Measurements from ENCODE around the gene DDX46.
"Not testable (repeated sequence)": the region's sequence is repeated elsewhere in the genome, so short reads cannot be mapped to it uniquely, and the experiment has no call there.

The DDX46 gene

GRCh38 chr5:134758504-134759341, at the start of gene DDX46:
DDX46 (plus strand) TSS chr5:134758779; CDS start chr5:134758939, 160 bp downstream.
- DNase-seq: peak; percentile 44

- no peak for DNase-seq
Measured at GRCh38 chr5:134714120-134714519, 44.5 kb upstream of the DDX46 start.

DNA sequence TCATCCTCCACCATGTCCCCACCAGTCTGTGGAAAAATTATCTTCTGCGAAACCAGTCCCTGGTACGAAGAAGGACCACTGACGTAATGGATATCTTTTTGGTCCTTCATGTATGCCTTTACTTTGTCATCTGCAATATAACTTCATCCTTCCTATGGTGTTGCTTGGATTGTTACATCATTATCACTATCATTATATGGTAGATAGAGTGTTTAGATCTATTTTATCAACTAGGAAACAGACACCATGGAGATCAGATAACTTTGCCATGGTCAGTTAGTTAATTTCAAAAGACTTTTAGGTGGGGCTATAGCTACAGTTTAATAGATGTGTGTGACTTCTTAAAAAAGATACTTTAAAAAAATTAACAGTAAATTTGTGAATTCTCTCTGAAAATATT, 44.0 kb upstream of the DDX46 start:
- no peak for DNase-seq

GRCh38 chr5:134715466-134715865, 43.1 kb upstream of the DDX46 start:
- not testable (repeated sequence) for DNase-seq

- no peak for DNase-seq
Measured at GRCh38 chr5:134724872-134725271, 33.7 kb upstream of the DDX46 start.

- DNase-seq: no peak
Measured at GRCh38 chr5:134732819-134733218, 25.8 kb upstream of the DDX46 start.

DNA sequence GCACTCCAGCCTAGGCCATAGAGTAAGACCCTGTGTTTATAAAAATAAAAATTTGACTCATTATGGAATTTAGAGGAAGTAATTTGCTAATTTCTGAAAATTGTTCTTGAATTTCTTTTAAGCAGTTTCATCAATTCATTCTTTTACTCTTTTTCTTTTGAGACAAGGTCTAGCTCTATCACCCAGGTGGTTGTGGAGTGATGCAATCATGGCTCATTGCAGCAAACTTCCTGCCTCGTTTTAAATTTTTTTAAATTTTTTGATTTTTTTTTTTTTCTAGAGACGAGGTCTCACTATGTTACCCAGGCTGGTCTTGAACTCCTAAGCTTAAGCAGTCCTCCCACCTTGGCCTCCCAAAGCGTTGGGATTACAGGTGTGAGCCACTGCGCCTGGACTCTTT, 23.3 kb upstream of the DDX46 start:
- no peak for DNase-seq

DNA sequence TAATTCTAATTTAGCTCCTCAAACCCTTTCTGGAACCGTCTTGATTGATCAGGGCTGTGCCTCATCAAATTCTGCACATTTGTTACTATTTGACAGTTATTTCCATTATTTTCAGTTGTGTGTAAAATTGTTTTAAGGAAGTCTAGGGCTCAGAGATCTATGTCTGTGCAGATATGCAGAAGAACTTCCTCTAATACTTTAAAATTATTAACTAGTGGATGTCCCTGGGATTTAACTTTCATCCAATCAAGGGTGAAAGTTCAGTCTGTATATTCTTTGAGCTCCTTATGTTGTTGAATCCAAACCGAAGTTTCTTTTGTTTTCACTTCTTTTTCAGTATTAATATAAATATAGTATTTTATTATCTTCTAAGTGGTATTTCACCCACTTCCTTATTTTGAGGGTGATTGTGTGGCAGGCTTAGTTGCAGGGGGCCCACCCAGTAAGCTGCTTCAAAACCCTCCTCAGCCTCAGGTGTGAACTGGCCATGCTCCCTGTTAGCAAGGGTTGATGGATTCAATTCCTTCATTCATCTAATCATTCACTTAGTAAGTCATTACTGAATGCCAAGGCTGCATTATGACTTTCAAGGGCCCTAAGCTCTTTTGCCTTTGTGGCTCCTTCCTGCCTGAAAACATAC, 22.3 kb upstream of the DDX46 start:
- DNase-seq: no peak

- peak; percentile 70 for DNase-seq
Measured at GRCh38 chr5:134738133-134738962, 20.2 kb upstream of the DDX46 start, which contains the start of gene CAMLG. CAMLG (plus strand) TSS chr5:134738548; CDS start chr5:134738621, 73 bp downstream.

DNA sequence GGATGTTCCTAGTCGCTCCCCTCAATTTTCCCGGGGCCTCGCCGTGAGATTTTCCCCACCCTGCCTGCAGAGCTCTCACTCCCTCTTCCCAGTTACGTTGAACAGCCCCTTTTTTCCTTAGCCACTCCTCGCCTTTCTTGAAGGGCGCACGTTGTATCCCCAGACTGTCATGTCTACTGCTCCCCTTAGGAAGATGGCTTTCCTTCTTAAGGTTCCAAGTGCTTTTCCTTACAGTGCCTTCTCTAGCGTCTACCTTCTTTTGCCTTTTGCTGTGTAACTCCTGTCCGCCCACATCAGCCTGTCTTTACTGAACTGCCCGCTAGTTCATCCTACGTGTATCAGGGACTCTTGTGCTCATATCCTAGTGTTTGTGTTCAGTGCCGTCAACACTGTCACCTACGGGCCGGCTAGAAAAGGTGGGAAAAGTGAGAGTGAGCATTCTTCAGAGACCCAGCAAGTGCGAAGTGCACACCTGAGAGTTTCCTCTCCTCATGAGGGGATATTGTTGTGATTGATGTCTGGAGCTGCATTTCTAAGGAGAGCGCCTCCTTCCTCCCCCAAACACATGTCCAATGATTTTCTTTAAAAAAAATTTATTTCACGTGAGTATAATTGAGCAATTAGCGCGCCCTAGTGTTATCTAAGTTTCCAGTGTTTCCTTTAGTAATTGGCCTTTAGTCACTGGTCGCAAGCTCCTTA, 19.5 kb upstream of the DDX46 start:
- no peak for DNase-seq

- no peak for DNase-seq
Measured at GRCh38 chr5:134741052-134741451, 17.5 kb upstream of the DDX46 start.

DNA sequence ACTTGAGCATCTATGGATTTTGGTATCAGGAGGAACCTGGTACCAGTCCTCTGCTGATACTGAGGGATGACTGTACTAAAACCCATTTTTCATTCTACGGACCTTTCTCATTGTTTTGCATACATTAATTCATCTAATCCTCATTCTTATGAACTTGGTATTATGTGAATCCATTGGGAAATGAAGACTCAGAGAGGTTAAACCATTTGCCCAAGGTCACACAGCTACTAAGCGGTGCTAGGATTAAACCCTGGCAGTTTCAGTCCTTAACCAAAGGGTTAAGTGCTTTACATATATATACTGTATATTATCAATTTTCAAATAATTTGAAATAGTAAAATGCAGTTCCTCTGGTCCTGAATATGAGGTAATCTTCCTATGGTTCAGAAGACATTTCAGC, 16.4 kb upstream of the DDX46 start:
- no peak for DNase-seq

DNA sequence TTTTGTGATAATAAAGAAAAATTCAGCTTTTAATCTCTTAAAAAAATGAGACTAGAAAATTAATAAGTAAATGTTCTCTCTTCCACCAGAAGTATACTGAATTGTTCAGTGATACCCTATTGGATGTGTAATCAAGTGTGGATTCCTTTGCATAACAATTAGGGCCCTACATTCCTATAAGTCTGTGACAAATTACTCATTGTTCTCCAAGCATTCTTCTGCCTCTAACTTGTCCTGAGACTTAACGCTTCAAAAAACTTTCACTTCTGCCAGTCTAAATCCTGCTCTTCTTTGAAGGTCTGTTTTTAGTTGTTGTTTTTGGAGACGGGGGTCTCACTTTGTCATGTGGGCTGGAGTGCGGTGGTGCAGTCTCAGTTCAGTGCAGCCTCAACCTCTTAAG, 9.2 kb upstream of the DDX46 start:
- no peak for DNase-seq

DNA sequence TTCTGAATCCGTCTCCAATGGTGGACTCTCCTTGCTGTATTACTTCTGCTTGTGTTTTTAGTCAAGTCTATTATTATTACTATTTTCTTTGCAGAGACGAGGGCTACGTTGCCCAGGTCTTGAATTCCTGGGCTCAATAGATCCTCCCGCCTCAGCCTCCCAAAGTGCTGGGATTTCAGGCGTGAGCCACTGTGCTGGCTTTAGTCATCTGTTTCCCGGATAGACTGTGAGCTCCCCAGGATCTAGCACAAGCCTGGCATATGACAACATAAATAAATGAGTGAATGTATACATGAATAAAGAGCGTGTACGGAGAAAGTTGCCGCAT, 439 bp upstream of the DDX46 start:
- no peak for DNase-seq

DNA sequence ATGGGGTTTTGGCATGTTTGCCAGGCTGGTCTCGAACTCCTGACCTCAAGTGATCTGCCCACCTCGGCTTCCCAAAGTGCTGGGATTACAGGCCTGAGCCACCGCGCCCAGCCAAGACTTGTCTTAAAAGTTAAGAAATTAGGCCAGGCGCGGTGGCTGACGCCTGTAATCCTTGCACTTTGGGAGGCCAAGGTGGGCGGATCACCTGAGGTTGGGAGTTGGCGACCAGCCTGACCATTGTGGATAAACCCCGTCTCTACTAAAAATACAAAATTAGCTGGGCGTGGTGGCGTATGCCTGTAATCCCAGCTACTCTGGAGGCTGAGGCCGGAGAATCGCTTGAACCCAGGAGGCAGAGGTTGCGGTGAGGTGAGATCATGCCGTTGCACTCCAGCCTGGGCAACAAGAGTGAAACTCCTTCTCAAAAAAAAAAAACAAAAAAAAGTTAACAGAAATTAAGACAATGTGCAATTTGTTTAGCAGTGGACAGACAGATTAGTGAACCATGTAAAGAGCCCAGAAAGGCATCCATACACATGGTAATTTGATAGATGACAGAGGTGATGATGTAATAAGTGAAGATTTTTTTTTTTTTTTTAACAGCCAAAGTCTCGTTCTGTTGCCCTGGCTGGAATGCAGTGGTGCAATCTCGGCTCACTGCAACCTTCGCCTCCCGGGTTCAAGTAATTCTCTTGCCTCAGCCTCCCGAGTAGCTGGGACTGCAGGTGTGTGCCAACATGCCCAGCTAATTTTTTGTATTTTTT, 9.1 kb downstream of the DDX46 start:
- DNase-seq: not testable (repeated sequence)

GRCh38 chr5:134769206-134769605, 10.6 kb downstream of the DDX46 start:
- no peak for DNase-seq

DNA sequence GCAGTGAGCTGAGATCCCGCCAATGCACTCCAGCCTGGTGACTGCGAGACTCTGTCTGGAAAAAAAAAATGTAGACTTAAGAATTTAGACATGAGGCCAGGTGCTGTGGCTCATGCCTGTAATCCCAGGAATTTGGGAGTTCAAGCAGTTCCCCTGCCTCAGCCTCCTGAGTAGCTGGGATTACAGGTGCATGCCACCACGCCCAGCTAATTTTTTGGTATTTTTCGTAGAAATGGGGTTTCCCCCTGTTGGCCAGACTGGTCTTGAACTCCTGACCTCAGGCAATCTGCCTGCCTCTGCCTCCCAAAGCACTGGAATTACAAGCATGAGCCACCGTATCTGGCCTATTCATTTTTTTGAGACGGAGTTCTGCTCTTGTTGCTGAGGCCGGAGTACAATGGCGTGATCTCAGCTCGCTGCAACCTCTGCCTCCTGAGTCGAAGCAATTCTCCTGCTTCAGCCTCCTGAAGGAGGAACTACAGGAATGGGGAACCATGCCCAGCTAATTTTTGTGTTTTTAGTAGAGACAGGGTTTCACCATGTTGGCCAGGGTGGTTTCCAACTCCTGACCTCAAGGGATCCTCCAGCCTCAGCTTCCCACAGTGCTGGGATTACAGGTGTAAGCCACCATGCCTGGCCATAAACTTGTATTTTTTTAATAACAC, 14.0 kb downstream of the DDX46 start:
- no peak for DNase-seq

GRCh38 chr5:134777366-134777765, 18.8 kb downstream of the DDX46 start:
- DNase-seq: no peak

DNA sequence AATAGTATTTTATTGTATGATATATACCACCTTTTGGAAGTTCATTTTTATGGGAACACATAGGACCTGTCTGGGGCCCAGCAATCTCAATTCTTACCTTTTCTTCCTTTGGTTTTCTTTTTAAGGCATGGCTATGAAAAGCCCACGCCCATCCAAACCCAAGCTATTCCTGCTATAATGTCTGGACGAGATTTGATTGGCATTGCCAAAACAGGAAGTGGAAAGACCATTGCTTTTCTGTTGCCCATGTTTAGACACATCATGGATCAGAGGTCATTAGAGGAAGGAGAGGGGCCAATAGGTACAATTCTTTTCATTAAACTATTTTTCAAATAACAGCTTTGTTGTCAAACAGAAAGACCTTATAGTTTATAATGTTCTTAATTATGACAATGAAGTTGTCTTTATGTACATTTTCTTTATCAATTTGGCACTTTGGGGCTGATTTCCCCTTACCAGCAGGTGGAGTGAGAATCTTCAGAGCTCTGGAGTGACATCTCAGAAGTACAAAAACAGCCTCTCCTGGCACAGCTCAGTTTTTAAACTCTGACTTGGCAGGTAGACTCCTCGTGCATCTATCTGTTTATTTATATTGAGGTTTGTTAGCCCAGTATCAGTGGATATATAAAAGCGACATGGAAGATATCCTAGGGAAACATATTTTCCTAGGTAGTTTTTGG, 25.8 kb downstream of the DDX46 start:
- DNase-seq: no peak

DNA sequence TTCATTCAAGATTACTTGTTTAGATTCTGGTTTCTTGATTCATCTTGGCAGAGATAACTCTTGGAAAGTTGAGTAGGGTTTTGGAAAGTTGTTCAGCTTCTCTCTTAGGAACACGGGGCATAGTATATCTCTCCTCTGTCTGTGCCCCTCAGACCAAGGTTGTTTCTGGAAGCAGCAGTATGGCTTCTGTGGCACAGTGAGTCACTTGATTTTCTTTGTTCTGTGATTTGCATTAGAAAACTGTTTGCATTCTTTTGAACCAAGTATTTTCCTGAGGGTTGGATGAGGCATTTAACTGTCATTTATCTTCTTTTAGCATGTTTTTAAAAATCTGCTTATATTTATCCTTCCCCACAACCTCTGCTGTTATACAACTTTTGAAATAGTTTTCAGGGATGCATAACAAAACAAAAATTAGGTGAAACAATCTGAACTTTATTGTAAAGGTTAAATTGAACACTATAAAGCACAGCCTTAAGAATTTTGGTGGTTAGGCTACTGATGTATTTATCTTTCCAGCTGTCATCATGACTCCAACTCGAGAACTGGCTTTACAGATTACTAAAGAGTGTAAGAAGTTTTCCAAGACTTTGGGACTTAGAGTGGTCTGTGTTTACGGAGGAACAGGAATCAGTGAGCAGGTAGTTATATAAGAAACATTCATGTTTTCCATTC, 26.5 kb downstream of the DDX46 start:
- DNase-seq: no peak

Data from NCI-H2081 treated with DMSO at 0.1 percent for 48 hours (cell line).